Muscle of arm (tissue), 12 donors: ENCODE results near the gene IL36B. TPM values are rescaled to one million over a fixed set of nuclear protein-coding genes. Genes with fewer than 3 reads are reported as not detected.

Source experiments
- DNase-seq: peaks from one replicate; pipeline ENCODE4 v3.0.0-alpha.2; 2013
- polyA plus RNA-seq, 12 donors: library from polyadenylated mRNA; unstranded; fragments of 120-200 nt; gene quantifications; one replicate each; pipeline ENCODE4 v1.2.1, GENCODE V29; 2013; ENCODE audit not compliant: insufficient read length in 12 of 12

The IL36B gene
- polyA plus RNA-seq, 12 donors, result not detected

DNA sequence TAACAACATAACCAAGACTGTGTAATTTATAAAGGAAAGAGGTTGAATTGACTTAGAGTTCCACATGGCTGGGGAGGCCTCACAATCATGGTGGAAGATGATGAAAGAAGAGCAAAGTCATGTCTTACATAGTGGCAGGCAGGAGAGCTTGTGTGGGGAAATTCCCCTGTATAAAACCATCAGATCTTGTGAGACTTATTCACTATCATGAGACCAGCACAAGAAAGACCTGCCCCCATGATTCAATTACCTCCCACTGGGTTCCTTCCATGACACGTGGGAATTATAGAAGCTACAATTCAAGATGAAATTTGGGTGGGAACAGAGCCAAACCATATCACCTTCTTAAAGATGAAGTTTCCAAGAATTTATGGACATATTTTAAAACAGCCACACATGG, 3.9 kb upstream of the IL36B start:
- DNase-seq, result no peak

DNA sequence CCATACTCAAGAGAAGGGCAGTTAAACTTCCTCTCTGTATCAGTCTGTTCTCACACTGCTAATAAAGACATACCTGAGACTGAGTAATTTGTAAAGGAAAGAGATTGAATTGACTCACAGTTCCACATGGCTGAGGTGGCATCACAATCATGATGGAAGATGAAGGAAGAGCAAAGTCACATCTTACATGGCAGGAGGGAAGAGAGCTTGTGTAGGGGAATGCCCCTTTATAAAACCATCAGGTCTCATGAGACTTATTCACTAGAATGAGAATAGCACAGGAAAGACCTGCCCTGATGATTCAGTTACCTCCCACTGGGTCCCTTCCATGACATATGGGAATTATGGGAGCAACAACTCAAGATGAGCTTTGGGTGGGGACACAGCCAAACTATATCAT, 1.4 kb upstream of the IL36B start:
- no peak for DNase-seq

DNA sequence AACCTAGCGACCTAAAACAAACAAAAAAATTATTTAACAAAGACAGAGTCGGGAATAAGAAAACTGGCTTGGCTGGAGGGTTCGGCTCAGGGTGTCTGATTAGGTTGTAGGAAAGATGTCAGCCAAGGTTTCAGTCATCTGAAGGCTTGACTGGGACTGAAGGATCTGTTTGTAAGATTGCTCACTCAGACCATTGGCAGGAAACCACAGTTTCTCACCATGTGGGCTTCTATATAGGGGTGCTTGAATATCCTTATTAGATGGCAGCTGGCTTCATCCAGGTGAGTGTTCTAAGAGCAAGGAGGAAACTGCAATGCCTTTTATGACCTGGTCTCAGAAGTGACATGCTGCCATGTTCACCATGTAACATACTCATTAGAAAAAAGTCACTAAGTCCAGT, 999 bp upstream of the IL36B start:
- no peak for DNase-seq

- DNase-seq, result no peak
Measured at GRCh38 chr2:113050921-113051895, 1.5 kb downstream of the IL36B start.

- no peak for DNase-seq
Measured at GRCh38 chr2:113046465-113046864, 6.2 kb downstream of the IL36B start.

GRCh38 chr2:113041871-113042270, 10.8 kb downstream of the IL36B start:
- DNase-seq, result no peak

DNA sequence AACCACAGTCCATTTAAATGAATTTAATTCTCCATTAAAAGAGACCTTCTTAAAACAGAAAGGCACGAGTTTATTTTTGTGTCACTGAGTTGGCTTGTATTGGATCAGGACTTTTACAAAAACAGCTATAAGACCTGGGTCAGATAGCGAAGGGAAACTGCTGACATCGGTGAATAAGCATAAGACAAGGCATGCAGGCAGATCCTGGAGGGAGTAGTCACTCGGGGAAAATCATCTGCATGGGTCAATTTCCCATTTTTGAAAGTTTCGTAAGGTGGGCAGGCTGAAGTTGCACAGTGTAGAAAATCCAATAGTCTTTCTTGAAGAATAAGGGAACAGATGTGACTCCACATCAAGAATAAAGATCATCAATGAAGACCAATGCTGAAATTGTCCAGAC, 12.9 kb downstream of the IL36B start:
- DNase-seq, result no peak

DNA sequence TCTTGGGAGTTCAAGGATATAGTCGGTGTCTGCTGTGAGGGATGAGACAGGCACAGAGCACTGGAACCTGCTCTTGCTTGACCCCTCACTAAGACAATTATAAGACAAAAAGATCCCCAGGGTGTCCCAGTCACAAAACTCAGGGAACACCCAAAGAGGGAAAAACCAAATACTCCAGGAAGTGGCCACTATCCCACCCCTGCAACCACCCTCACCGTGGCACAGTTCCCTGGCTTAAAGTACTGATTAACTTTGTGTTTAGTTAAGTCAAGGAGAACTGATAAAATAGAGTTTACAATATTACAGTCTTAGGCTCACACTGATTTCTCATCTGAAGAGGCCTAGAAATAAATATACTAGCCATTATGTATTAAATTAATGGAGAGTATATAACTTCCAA, 13.5 kb downstream of the IL36B start:
- DNase-seq, result no peak

GRCh38 chr2:113038291-113038690, 14.4 kb downstream of the IL36B start:
- no peak for DNase-seq

GRCh38 chr2:113036763-113037162, 15.9 kb downstream of the IL36B start:
- DNase-seq, result no peak

DNA sequence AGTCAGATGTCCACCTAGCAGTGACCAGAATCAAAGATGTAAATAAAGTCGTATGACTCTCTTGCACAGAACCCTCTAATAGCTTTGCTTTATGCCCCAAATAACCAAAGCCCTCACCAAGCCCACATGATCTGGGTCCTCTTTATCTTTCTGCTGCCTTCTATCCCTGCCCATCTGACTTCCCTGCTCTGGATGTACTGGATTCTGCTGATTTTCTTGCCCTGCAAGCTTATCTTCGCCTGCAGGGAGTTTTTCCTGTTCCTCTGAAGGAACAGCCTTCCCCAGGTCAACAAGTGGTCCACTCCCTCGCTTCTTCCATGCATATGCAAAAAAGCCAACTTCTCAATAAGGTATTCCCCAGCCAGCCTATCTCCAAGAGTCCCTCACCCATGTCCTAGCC, 18.7 kb downstream of the IL36B start:
- no peak for DNase-seq

DNA sequence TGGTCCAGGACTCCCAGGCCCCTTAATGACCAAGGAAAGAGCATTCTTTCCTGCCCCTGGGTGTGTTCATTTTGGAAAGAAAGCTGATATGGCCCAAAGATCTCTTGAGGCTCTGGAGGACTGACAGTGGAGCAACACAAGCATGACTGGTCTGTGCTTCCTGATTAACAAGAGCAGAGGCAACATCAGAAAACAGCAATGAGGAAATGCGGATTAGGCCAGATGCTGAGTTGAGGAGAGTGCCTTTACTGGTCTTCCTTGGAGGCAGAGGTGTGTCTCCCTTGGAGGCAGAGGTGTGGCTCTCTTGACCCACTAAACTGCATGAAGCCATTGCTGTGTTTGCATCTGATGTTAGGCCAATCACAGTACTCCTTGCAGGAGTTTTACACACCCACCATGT, 19.9 kb downstream of the IL36B start:
- DNase-seq, result no peak

GRCh38 chr2:113028112-113028511, 24.6 kb downstream of the IL36B start:
- DNase-seq, result no peak

- DNase-seq, result no peak
Measured at GRCh38 chr2:113027691-113028090, 25.0 kb downstream of the IL36B start.

DNA sequence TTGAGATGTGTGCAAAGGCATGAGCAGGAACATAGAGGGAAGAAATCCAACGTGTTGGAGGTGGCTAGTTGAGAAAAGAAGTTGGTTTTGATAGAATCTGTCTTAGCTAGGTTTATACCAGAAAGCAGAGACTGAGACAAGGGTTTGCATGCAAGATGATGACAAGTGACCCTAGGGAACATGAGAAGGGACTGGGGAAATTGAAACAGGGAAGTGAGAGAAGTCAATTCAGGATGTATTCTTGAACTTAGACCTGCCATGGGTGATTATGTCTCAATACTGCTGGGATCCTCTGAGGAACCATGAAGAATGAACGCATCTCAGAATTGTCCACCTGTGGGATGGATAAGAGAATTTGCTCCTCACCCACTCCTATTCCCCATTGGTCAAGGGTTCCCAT, 26.9 kb downstream of the IL36B start:
- no peak for DNase-seq

- DNase-seq, result no peak
Measured at GRCh38 chr2:113024764-113025163, 27.9 kb downstream of the IL36B start.

- DNase-seq, result no peak
Measured at GRCh38 chr2:113021312-113021711, 31.4 kb downstream of the IL36B start.

DNA sequence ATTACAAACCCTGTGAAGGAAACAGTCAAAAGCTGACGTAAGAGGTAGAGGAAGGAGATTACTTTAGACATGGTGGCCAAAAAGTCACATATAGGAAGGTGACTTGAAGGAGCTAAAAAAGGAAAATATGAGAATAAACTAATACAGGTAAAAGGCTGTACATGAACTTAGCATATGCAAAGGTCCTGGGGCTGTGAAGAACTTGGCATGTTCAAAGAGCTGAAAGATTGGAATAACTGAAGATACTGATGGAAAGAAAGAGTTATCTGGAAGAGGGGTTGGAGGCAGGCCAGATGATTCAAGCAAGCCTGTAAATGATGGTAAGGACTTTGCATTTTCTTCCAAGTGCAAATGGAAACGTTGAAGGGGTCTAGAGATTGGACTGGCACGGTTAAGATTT, 34.2 kb downstream of the IL36B start:
- DNase-seq, result no peak

DNA sequence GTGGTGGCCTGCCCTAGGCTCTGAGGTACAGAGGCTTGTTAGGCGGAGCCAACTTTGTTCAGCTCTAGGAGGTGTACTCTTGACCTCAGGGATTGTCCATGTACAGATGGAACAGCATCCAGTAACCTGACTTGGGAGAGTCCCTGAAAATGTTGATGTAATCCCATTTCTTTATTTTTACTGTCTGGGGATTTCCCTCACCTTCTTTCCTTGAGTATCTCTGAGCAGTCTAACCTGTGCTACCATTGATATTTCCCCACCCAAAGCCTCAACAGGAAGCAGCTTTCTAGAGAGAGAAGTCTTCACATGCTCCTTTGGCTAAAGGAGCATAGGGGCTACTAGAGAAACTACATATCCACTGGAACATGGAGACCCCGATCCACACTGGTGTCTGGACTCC, 37.0 kb downstream of the IL36B start:
- no peak for DNase-seq

GRCh38 chr2:113015042-113015441, 37.6 kb downstream of the IL36B start:
- no peak for DNase-seq

GRCh38 chr2:113014067-113014466, 38.6 kb downstream of the IL36B start:
- no peak for DNase-seq

DNA sequence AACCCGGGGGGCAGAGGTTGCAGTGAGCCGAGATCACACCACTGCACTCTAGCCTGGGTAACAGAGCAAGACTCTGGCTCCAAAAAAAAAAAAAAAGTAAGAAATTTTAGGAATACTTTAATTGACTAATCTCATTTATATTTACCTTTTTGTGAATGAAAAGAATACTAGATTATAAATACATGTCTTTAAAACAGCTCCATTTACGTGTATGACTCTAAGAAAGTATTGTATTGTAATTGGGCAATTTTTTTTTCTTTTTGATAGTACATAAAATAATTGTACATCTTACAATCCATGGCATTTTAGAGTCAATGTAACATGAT, 39.4 kb downstream of the IL36B start:
- DNase-seq, result no peak

DNA sequence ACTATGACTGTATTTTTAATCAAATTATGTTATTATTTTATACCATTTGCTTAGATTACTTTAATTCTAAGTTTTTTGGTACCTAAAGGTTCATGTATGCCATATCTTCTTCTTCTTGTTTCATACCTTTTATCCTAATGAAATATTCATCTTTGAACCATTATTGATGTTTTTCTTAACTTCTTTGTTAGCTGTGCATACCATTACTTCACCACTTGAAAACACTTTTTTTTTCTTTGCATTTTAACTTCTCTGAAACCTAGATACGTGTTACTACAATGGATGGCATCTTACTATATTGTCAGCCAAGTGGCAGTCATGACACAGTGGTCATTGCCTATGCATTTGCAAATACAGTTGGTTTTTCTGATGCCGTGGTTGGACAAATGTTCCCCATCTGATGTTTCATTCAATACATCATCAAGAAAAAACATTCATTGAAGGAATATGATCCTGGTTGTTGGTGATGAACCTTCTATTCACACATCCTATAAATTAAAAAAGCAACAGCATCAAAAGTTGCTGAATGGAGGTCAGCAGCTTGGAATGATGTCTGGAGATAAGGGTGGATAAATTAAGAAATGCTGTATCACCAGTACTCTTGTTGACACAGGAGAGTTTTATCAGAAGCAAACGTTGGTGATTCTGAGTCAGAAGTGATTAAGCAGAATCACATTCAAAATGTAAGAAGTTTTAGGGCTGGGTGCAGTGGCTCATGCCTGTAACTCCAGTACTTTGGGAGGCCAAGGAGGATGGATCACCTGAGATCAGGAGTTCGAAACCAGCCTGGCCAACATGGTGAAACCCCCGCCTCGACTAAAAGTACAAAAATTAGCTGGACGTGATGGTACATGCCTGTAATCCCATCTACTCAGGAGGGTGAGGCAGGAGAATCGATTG, 40.0 kb downstream of the IL36B start:
- no peak for DNase-seq
